Activated CD8-positive, alpha-beta memory T cell treated with anti-CD3 and anti-CD28 coated beads, Interleukin-2, amount 50 U/mL, for 24 hours (primary cell): ENCODE results near the gene ACCSL.

Source experiments
- DNase-seq: peaks from one replicate; pipeline ENCODE4 v3.0.0-alpha.2; 2020; ENCODE audit errors: extremely low read depth

Gene ACCSL

DNA sequence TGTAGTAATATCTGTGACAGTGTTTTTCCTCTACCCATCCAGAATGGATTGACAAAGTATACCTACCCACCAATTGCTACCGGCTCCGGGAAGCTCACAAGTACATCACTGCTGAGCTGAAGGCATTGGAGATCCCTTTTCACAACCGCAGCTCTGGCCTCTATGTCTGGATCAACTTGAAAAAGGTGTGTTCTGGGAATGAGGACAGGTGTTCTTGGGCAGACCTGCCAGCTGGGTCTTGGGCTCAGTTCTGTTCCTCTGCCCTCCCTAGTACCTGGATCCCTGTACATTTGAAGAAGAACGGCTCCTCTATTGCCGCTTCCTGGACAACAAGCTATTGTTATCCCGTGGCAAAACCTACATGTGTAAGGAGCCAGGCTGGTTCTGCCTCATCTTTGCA is 10.5 kb downstream of the ACCSL start:
- DNase-seq: no peak

DNA sequence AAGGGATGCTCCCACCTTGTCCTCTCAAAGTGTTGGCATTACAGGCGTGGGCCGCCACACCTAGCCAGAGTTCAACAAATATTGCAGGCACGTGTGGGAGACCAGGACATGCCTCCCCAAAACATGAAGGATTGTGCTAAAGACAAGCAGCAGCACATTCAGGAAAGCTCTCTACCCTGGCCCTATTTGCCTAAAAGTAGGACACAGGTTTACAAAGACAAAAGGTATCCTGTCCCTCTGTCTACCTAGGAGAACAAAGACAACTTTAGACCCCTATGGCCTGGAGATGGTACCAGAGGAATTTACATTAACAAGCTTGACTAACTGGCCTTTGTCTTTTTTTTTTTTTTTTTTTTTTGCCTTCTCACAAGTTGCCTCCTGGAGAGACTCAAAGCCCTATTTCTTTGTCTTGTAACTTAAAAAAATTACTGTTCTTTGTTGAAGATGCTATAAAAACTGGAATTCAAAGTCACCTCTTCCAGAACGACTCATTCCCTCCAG is 17.4 kb downstream of the ACCSL start:
- DNase-seq: no peak

DNA sequence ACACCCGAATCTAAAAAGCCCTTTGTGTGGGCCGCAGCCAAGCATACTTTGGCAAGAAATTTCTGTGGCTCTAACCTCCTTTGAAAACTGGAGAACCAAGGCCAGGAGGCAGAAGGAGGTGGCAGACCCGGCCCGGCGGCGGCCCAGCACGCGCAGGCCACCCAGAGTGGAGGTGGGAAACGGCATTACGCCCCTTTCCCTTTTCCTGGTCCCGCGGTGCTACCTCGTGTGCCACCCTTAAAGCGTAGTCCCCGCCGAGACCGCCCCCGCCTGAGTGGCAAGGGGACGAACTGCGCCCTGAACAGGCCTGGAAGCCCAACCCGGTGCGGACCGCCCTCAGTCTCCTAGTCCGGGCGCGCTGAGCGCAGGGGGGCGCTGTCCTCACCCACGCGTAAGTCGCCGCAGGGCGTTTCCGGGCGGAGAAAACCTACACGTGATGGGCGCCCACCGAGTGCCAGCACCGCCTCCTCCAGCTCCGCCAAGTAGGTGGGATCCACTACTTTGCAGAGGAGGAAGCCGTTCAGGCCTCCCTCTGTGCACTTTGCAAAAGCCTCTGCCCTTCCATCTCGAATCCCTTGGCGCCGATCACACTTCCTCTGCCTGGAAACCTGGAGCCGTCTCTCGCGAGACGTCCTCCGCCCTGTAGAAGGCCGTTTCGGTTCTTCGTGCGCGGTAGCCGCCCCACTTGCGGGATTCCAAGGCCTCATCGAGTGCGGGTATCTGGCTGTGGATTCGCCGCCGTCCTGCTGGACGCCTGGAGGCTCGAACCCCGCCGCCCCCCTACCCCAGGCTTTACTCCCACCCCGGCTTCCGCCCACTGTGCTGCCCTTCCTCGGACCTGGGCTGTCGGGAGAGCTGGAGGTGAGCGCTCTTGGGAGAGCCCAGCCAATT is 18.3 kb downstream of the ACCSL start, which contains the start of gene ACCS:
Gene ACCS (plus strand): TSS at position 430 of the 891 bp plus-strand sequence. CDS start 1,358 bp downstream, outside the sequence.
- DNase-seq: peak; percentile 75

DNA sequence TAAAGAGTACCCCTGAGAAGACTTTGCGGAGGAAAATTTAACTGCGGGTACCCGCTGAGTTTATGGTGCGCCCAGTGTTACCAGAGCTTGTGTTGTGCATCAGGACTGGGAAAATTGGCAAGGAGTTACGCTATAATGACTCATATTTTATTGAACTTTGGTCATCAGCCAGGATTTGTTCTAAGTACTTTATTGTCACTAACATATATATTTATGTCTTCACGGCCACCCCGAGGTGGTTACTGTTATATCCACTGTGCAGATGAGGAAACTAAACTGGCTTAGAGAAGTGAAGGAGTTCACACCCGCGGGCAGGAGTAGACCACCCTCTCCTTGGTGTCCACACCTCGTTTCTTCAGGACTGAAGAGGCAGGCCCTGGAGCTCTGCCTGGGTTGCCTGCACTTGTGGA is 19.0 kb downstream of the ACCSL start:
- no peak for DNase-seq

DNA sequence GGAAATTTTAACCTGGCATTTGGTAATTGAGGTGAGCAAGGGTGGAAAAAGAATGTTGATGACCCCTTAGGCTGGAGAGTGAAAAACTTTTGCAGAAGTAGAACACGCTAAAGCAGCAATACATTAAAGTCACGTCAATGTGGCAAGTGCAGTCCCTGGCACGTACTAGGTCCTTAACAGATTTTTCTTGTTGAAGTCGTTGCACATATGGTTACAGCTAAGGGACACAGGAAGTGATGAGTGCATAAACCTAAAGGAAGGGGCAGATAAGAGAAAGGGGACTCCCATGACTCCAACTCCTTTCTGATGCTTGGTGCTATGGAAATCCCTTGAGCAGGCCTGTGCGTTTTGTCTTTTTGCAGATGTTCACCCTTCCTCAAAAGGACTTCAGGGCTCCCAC is 19.5 kb downstream of the ACCSL start:
- no peak for DNase-seq

DNA sequence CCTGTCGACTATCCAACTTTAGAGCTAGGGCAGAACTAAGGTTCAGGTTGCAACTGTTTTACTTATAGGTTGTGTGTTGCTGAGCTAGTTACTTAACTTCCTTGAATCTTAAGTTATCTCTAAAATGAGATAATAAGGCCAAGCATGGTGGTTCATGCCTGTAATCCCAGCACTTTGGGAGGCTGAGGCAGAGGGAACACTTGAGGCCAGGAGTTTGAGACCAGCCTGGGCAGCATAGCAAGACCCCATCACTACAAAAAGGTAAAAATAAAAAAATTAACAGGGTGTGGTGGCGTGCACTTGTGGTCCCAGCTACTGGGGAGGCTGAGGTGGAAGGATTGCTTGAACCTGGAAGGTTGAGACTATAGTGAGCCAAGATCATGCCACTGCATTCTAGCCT is 20.4 kb downstream of the ACCSL start:
- no peak for DNase-seq

DNA sequence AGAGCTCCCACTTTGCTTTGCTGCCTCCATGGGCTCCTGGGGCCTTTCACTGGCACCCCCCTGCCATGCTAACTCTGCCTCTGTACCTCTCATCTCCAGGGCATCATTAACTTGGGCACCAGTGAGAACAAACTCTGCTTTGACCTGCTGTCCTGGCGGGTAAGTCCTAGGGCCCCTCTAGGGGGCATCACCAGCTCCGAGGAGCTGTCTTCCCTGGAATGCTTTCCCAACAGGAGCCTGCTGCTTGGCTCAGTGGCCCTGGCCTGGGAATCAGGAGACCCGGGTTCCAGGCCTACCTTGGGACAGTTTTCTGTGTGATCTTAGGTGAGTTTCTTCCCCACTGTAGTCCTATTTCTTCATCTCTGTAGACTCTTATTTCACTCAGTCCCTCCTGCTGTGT is 23.4 kb downstream of the ACCSL start:
- DNase-seq: no peak

DNA sequence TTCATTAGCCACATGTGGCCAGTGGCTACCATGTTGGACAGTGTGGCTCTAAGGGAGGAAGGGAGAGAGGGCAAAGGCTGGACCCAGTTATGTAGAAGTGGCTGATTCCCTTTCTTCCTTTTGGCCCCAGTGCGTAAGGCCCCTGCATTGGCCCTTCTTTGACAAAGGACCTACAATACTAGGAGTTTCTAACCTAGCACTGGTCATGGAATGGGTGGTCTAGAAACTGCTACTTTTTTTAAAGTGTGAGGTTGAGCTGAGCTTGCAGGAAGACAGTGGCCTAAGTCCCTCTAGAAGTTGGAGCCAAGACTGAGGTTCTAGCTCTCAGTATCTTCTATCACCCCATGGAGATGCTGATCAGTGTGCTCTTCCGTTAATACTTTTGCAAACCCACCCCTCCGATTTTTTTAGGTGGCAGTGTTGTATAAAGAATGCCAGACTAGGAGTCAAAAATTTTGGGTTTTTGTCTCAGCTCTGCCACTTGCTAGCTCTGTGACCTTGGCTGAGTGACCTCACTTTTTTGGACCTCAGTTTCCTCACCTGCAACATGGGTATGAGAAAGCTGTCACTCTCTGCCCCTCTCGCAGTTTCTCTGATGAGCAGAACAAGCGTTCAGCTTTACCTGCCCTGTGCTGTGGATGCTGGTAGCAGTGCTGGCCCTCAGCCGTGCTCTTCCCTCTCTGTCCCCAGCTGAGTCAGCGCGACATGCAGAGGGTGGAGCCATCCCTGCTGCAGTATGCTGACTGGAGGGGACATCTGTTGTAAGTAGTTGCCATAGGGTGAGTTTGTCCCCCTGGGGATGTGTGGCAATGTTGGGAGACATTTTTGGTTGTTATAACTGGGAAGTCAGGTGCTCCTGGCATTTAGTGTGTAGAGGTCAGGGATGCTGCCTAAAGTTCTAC is 25.2 kb downstream of the ACCSL start:
- DNase-seq: no peak

DNA sequence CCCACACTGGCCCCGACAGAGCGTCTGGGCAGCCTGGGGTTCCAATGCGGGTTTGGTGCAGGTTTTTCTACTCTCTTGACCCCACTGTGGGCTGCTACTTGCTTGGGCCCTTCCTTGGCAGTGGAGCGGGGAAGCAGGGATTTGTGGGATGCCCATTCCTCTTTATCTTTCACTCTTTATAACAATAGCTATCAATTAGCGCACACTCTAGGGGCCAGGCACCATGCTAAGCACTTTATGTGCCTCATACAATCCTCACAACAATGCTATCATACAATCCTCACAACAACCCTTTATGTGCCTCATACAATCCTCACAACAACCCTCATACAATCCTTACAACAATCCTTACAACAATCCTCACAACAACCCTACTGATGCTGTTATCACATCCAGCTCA is 31.0 kb downstream of the ACCSL start:
- no peak for DNase-seq

DNA sequence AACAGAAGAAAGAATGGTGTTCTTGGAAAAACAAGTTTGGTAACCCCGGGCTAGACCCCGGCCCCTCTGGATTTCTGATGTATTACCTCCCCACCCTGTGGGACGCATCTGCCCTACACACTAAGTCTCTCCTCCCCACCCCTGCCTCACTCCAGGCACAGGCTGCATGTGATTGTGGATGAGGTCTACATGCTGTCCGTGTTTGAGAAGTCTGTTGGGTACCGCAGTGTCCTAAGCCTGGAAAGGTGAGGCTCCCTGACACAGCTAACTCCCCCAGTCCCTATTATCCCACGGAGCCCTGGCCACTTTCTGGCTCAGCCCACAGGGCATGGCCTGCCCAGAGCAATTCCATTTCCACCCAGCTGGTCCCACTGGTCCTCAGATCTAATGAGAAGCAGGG is 31.6 kb downstream of the ACCSL start:
- no peak for DNase-seq

DNA sequence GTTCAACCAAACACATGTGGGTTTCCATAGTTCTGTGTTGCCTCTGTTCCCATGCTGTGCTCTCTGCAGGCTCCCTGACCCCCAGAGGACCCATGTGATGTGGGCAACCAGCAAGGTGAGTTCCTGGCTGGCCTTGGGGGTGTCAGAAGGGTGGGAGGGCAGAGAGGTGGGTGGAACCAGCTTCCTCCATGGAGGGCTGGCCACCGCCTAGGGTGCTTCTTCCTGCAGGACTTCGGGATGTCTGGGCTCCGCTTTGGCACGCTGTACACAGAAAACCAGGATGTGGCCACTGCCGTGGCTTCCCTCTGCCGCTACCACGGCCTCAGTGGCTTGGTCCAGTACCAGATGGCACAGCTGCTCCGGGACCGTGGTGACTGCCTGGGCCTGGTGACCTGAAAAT is 33.2 kb downstream of the ACCSL start:
- no peak for DNase-seq

DNA sequence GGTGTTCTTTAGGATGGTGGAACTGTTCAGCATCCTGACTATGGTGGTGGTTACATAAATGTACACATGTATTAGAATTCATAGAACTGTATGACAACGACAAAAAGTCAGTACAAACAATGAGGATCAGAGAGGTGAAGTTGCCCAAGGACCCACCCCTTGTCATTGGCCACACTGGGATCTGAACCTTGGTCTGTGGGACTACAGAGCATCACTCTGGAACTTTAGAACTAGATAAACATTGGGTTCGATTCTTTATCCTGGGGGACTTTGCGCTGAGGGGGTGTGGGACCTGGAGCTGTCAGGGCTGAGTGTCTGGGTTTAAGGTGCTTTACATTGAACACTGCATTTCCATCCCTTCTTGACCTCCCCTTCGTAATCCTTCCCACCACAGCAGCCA is 34.9 kb downstream of the ACCSL start:
- no peak for DNase-seq

DNA sequence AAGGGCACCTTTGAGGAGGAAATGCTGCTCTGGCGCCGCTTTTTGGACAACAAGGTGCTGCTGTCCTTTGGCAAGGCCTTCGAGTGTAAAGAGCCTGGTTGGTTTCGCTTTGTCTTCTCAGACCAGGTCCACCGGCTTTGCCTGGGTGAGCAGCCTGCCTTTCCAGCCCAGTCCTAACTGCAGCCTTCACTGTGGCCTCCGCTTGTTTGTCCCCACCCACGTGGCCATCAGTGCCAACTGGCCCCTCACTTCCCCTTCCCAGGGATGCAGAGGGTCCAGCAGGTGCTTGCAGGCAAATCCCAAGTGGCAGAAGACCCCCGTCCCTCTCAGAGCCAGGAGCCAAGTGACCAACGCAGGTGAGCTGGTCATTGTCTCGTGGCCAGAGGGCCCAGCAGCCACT is 35.7 kb downstream of the ACCSL start:
- DNase-seq: no peak

DNA sequence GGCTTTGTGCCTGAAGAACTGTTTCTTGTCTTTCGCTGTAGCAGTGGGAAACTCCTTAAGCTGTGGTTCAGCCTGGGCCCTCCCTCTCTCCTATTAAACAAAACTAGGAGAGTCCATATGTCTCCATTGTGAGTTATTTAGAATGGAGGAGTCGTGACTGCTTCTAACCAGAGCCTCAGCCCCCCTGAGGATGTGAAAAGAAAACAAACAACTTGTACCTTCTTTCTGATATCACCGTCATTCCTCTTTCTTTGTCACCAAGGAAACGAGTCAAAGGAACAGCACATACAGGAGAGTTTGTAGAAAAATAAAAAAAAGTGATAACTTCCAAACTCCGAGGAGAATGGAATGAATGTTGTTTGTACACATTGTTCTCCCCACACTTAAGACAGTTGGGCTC is 36.1 kb downstream of the ACCSL start:
- DNase-seq: no peak

DNA sequence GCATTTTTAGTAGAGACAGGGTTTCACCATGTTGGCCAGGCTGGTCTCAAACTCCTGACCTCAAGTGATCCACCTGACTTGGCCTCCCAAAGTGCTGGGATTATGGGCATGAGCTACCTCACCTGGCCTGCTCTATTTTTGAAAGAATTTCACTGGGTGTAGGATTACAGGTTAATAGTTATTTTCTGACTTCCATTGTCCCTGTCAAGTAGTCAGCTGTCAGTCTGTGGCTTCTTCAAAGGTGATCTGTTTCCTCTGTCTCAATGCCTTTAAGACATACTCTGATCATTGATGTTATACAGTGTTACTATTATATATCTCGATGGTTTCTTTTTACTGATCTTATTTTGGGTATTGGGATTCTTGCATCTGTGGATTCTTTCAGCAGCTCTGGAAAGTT is 37.5 kb downstream of the ACCSL start:
- no peak for DNase-seq

DNA sequence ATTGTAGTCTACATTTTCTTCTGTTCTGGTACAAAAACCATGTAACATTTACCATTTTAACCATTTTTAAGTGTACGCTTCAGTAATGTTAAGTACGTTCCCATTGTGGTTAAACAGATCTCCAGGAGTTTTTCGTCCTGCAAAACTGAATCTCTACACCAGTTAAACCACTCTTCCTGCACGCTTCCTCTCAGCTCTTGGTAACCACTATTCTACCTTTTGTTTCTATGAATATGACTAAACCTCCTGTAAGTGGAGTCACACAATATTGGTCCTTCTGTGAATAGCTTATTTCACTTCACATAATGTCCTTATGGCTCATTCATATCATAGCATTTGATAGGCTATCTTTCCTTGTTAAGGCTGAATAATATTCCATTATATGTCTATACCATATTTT is 40.6 kb downstream of the ACCSL start:
- no peak for DNase-seq

DNA sequence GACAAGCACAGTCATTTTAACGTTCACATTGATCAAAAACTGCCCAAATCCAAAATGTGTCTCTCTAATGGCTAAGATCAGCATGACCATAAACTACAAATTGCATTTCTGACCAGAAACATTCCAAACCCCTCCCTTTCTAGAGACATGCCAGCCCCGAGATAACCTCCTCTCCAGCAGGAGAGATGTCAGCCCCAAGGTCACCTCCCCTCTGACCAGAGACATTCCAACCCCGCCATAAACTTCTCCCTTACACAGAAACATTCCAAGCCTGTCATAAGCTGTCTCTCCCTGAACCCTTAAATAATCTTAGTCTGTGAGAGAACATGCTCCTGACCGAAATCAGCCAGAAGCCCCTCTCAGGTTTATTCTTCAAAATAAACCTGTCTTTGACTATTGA is 41.1 kb downstream of the ACCSL start:
- no peak for DNase-seq

DNA sequence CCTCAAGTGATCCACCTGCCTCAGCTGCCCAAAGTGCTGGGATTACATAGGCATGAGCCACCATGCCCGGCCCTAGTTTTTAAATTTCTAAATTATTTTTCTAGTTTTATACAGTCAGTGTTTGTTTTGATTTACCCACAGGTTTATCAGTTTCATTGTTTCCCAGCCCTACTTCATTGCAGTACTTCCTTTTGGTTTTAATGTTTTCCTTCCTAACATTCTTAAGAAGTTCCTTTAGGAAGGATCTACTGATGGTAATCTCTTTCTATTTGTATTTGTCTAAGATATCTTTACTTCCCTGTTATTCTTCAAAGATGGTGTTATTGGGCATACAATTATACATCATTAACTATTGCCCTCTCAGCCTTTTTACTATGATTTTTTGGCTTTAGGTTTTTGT is 42.8 kb downstream of the ACCSL start:
- DNase-seq: no peak

DNA sequence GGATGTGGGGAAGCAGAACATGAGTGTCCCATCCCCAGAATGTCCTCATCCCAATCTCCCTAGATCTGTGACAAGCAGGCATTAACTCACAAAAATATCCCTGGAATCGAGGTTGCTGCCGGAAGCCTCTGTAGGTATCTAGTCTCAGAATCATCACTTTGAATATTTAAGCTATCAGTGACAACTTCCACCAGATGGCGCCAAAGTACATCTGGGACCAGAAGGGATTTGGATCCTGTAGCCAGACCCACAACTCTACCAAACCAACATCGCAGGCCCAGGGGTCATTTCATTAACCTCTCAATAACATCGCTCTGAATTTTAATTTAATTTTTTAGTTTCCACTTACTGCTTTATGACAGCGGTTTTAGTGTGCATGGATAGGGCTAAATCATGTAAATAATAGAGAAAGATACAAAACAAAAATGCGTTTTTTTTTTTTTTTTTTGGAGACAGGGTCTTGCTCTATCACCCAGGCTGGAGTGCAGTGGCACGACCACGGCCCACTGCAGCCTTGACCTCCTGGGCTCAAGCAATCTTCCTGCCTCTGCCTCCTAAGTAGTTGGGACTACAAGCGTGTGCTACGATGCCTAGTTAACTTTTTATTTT is 46.6 kb downstream of the ACCSL start:
- DNase-seq: peak; percentile 51

DNA sequence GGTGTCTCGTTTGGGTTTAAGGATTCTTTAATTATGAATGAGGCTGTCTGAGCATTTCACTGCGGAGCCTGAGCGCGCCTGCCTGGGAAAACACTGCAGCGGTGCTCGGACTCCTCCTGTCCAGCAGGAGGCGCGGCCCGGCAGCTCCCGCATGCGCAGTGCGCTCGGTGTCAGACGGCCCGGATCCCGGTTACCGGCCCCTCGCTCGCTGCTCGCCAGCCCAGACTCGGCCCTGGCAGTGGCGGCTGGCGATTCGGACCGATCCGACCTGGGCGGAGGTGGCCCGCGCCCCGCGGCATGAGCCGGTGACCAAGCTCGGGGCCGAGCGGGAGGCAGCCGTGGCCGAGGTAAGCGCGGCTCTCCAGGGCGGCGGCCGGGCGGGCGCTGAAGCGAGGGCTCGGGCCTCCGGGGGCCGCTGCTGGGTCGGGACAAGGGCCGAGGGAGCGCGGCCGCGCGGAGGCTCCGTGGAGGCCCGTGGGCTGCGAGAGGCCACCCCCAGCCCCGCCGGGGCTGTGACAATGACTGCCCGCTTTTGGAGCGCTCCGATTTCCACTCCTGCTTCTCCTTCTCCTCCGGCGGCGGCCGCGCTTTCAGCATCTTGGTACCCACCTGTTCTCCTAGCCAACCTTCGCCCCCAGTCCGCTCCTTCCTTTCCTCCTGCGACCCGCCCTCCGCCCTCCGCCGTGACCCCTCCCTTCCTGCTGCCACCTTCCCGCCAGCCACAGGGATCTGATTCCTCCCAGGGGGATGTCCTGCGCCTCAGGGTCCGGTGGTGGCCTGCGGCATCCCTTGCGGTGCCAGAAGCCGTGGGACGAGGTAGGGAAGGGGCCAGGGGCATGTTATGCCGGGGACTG is 48.0 kb downstream of the ACCSL start, which contains the start of gene EXT2:
Gene EXT2 (plus strand): TSS at position 173 of the 854 bp plus-strand sequence. CDS start 12,035 bp downstream, outside the sequence.
- peak; percentile 68 for DNase-seq
